Activated CD4-positive, alpha-beta T cell treated with anti-CD3 and anti-CD28 coated beads, Interleukin-2, amount 50 U/mL, for 1 hour (primary cell): ENCODE results near the gene VPS8.
A peak's percentile ranks its signal among the peaks of the same experiment; 100 is the strongest.

ENCODE experiments used
- DNase-seq: peaks from one replicate; pipeline ENCODE4 v3.0.0-alpha.2; 2020

Gene VPS8, protein sequence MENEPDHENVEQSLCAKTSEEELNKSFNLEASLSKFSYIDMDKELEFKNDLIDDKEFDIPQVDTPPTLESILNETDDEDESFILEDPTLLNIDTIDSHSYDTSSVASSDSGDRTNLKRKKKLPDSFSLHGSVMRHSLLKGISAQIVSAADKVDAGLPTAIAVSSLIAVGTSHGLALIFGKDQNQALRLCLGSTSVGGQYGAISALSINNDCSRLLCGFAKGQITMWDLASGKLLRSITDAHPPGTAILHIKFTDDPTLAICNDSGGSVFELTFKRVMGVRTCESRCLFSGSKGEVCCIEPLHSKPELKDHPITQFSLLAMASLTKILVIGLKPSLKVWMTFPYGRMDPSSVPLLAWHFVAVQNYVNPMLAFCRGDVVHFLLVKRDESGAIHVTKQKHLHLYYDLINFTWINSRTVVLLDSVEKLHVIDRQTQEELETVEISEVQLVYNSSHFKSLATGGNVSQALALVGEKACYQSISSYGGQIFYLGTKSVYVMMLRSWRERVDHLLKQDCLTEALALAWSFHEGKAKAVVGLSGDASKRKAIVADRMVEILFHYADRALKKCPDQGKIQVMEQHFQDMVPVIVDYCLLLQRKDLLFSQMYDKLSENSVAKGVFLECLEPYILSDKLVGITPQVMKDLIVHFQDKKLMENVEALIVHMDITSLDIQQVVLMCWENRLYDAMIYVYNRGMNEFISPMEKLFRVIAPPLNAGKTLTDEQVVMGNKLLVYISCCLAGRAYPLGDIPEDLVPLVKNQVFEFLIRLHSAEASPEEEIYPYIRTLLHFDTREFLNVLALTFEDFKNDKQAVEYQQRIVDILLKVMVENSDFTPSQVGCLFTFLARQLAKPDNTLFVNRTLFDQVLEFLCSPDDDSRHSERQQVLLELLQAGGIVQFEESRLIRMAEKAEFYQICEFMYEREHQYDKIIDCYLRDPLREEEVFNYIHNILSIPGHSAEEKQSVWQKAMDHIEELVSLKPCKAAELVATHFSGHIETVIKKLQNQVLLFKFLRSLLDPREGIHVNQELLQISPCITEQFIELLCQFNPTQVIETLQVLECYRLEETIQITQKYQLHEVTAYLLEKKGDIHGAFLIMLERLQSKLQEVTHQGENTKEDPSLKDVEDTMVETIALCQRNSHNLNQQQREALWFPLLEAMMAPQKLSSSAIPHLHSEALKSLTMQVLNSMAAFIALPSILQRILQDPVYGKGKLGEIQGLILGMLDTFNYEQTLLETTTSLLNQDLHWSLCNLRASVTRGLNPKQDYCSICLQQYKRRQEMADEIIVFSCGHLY (N-terminal part only)

DNA sequence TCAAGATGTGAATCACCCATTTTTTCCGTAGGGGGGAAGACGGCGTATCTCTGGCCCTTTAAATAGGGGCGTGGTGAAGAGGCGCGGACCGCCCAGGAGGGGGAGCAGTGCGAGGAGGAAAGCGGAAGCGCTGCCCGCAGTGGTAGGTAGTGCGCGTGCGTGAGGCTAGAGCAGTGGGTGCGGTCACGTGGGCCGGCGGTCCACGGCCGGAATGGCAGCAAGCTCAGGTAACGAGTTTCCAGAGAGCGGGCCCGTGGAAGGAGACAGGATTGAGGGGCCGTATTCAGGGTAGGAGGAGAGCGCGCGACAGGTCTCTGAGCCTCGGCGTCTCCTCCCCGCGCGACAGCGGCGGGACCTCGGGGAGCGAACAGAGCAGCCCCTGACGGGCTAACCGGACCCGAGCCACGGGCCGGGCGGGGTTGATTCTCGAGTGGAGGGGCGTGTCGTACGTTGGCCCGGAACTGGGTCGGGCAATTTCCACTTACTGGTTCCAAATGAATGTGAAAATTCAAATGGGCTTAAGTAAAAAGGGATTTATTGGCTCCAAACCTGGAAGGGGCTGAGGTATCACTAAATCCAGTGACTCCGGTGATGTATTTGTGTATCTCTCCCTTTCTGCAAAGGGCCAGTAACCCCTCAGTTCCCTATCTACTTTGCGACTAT is at the start of gene VPS8:
VPS8 (plus strand) TSS at position 168 of the 663 bp plus-strand sequence. CDS start 12,467 bp downstream, outside the sequence.
- peak; percentile 96 for DNase-seq

DNA sequence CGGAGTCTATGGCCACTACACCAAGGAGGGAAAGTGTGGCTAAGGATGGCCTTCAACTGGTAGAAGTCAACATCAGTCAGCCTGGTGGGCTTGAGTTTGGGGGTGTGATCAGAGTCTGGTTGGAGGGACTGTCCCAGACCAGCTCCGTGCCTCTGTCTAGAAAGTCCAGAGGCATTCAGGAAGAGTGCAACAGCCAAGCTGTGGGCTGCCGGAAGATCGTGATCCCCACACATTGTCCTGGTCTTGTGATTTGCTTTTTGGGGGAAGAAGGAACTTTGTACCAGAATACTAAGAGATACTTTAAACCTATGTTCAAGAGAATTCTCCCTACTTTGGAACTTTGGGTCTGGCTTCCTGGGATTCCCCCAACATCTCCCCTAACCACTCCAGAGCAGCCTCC is 47.8 kb upstream of the VPS8 start:
- DNase-seq = no peak

DNA sequence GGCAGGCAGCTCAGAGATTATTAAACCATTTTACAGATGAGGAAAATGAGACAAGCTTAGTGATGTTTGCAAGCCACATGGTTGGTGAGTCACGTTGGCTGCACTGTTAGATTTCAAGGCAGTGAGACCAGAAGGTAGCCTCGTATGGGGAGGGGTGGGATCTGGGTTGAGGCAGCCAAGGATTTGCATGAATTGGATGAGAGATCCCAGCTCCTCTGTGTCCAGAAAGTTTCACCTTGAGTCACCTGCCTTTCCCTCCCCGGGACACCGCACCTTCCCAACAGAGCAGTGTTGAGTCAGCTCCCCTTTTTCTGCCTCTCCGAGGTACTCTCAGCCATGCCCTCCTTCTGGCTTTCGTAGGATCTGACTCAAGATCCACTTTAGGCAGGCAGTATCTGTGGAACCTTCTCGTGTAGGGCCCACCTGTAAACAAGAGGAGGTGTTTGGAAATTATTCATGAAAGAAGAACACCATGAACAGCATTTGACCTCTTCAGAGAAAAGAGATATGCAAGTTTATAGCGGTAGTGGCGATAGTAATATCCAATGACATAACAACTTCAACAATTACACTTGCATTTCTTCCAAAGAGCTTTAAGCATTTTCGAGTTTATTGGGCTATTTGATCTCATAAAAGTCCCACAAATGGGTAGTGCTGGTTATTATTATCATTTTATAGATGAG is 46.8 kb upstream of the VPS8 start:
- DNase-seq = no peak

DNA sequence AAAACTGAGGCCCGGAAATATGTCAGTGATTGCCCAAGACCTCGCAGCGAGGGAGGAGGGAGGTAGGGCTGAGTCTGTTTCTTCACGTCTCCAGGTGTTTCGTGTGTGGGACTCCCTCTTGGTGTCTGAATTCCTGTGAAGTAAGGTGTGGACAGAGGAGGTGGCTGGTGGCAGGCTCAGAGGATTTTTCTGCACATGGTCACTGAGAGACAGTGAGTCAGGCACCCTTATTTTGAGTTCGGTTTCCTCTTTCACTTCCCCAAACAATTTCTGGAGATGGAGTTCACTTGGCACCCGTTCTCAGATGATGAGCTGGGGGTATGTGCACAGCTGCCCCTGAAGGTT is 46.3 kb upstream of the VPS8 start:
- DNase-seq = no peak

DNA sequence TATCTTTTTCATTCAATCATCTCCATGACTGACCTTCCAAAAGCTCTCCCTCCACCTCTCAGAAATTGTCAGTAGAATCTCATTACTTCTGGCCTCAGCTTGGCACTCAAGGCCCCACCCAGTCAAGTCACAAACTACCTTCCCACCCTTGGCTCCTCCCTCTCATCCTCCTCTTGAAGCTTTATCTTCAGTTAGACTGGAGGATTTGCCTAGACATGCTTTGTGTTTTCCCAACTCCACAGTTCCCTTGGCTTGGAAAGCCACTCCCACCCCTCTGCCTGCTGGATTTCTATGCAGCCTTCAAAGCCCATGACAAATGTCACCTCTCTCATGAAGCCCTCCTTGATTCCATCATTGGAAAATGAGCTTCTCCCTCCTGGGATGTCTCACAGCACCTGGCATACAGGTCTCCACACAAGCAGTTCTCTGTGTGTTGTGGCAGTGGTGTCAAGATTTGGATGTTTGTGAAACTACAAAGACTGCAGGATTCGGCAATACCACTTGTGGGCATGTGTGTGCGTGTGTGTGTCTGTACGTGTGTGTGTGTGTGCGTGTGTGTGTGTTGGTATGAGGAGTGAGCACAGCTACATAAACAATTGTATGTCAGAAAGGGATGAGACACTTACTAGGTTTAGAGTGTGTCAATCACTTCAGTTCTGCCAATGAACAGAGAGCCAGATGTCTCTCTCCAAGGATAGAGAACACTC is 45.3 kb upstream of the VPS8 start:
- DNase-seq = no peak

DNA sequence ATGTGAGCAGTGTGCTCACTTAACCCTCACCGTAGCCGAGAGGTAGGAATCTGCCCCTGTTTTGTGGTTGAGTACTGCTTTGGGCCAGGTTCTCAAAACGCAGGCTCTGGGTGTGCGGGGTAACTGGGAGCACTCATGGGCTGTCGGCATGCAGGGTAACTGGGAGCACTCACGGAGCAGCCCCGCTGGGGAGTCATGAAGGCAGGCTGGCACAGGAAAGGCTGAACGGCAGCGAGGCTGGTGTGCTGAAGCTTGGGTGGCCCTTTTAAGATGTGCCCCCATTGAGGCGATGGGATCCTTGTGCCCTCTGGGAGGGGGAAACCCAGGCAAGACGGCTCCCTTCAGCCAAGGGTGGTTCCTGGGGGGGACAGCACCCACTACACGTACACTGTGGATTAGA is 44.6 kb upstream of the VPS8 start:
- DNase-seq = no peak

DNA sequence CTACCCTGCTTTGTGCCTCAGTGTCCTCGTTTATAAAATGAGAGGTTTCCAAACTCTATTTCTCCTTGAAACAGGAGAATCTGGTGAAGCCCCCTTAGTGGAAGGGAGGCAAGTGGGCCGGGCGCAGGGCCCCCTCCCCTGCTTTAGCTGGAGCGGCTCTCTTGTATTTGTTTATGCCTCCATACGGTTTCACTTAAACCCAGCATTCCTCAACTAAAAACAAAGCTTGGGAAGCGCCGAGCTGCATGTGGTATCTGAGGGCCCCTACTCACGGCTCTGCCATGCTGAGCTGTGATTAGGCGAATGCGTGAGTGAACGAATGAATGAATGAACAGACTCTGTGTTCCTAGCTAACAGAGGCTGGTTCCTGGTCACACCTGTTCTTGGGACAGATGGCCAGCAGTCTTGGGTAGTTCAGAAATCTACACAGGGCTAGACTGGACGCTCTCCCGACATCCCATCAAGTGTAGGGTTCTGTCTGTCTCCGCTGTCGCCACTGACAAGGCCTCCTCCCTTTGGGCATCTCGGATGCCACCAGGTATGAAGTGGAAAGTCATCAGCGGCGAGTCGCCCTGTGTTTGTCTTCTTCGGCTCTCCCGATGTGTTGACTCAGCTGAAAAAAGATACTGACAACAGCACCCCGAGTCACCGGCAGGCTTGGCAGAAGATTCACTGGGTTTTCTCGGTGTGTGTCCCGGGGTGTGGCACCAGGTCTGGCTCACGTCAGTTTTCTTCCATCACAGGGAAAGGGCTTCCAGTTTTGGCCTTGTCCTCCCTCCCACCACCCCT is 42.4 kb upstream of the VPS8 start:
- no peak for DNase-seq

DNA sequence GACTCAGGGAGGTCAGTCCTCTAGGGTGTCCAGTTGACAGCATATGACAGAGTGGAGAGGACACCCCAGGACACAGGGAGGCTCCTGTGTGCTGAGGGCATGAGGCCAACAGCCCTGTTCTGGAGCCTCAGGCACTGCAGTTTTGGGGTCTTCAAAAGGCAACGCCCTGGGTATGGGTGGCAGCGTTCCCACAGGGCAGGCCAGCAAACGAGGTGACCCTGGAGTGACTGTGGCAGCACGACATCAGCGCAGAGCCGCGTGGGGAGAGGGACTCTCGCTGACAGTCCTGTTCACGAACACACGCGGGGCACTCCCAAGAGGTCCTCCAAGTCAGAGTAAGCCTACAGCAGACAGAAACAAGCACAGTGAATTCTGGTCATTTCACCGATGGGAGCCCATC is 41.4 kb upstream of the VPS8 start:
- no peak for DNase-seq

DNA sequence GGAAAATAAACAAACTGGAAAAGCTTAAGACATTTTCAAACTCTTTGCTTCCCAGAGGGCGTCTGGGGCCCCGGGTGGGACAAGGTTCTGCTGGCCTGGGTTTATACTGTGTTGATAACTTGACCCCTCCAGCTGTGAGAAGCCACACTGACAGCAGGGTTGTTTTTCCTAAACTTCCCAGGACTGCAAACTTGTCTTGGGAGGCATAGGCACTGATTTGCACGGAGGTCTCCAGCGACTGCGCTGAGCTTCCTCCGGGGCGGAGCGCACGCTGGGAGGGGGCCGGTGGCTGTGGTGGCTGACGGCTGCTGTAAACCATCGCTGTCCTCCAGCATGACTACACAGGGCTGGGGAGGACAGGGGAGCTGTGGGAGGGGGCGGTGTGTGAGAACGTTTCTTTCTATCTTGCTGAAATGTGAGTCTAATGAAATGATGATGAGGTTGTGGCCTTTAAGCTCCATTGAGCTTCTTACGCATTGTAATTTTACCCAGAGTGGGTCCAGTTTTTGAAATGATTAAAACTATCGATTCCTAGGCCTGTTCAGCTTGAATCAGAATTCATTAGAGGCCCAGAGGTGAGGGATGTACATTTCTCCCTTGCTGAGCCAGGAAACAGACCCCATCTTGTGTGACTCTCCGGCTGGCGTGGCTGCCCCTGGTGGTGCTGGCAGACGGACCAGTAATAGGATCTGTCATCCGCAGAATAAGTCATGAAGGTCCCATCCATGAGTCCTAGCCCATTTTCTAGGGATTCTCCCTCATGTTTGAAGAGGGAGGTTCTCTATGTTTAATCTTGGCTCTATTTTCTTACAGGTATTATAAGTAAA is 40.5 kb upstream of the VPS8 start:
- no peak for DNase-seq

DNA sequence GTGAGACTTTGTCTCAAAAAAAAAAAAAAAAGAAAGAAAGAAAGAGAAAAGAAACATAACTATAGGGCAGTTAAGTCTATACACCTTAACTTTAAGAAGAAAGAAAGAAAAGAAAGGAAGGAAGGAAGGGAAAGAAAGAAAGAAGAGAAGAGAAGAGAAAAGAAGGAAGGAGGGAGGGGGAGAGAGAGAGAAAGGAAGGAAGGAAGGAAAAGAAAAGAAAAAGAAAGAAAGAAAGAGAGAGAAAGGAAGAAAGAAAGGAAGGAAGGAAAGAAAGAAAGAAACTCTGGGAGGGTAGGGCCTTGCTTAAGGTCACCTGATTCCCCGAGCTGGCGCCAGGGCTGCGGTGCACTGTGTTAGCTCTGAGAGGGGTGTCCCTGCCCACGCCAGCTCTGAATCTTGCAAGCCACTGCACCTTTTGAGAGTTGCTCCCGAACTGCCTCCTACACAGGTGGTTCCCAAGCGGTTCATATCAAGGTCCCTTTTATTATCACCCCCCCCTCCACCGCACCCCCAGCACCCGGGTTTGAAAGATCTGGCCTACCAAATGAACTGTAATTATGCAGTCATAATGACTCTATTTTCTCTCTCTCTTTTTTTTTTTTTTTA is 39.2 kb upstream of the VPS8 start:
- DNase-seq = no peak

DNA sequence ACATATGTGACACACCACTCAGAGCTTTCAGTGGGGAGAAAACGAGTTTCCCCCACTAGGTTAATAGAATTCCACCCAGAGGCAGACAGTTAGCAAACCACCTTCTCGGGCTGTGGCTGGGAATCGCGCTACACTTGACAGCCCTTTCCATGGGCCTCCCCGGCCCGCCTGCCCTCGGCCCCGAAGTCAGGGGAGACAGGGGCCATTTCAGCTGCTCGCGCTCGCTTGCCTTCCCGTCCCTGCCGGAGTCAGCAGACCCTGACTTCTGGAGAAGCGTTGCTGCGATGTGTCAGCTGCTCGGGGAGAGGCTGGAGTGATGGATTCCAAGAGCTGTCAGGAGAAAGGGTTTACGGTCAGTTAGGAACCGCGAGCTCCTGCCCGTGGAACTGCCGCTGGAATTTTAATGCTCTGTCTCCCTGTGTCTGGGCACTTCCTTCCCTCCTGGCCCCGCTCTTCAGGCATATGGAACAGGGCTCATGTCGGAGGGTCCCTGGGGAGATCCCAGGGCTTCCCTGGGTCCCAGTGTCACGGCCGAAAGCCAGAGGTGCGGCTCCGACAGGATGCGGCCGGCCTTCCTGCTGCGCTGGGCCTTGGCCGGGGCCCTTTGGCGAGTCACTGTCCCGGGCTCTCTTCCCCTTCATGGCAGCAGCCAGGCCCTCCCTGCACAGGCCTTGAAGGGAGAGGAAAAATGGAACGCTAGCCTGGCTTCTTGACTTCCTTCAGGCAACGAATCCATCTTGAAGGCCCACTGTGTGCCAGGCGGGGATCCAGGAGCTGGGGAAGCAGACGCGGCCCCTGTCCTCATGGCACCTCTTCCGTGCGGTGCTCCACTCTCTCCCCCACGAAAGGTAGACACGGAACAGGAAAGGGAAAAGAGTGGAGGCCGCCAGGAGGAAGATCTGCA is 38.4 kb upstream of the VPS8 start:
- DNase-seq = no peak

DNA sequence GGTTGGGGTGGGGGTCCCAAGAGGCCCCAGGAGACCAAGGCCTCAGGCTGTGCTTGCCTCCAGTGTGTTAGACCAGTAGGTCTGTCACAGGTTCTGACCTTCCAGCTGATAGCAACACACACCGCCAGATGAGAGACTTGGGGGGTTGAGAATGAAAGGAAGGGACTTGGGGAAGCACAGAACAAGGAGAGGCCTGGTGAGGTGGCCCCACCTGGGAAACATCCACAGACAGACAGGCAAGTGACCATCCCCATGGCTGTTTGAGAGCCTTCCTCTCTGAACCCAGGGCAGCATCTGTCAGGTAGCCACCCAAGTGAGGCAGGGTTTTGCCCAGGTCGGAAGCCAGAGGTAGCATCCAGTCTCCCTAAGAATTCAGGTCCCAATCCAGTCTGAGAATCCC is 35.0 kb upstream of the VPS8 start:
- no peak for DNase-seq

DNA sequence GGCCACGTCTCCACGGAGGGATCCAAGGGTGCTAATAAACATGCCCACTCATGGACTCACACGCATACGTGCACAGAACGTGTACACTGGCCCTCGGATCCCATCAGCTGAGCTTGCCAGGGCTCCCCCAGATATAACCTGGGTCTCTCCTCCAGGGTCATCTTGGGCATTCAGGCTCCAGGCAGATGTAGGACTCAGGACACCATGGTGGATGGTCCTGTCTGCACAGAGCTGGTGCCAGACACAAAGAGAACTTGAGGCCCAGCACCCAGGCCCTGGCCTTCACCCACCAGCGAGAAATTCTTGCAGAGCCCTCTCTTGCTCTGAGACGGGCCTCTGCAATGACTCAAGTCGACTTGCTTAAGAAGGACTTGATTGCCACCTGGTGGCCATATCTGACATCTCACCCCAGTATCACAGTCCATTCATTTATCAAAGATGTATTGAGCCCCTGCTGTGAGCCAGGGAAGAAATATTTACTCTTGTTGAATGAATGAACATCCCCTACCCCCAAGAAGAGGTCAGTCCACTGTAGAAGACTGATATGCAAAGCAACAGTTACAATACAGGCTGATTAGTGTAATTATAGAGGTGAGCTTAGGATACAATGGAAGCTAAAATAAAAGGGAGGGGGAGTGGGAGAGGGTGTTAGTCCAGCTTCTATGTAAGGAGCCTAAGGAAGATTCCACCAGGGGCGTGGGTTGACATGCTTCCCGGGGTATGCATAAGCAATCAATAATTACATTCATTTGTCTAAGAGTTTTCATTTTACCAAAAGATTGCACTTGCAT is 34.2 kb upstream of the VPS8 start:
- peak; percentile 79 for DNase-seq

DNA sequence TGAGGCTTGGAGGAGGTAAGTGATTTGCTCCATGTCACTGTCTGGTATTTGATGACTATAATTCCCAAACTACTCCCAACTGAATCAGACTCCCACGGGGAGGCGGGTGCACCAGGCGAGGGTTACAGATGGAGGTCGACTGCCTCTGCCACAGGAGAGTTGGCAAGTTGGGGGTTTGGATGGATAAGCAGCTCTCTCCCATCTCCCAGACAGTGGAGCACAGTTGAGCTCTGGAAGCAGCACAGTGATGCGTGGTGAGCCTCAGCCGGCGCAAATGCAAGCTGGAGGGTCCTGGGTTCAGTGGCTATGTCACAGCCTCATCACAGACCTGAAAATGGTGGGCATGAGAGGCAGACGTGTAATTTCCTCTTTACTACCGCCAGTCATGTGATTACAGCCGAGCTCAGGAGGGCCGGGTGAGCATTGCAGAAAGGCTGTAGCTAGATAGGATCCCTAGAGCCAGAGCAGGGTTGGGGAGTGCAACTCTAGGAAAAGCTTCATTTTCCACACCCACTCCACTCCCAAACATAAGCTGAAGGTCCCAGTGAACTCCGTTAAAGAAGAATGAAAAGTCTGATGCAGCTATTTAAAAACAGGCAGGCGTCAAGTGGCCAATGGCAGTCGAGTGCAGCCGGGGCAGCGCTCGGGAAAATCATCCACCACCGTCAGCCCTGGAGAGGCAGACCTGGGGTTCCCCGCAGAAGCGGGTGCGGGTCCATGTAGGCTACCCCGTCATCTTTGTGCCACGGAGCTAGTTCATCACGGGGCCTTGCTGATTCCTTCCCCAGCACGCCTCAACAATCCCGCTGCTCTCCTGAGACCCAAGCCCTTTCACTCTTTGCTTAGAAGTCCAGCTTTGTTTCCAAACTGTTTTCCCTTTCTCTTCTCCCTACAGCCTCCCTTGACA is 33.3 kb upstream of the VPS8 start:
- DNase-seq = no peak

DNA sequence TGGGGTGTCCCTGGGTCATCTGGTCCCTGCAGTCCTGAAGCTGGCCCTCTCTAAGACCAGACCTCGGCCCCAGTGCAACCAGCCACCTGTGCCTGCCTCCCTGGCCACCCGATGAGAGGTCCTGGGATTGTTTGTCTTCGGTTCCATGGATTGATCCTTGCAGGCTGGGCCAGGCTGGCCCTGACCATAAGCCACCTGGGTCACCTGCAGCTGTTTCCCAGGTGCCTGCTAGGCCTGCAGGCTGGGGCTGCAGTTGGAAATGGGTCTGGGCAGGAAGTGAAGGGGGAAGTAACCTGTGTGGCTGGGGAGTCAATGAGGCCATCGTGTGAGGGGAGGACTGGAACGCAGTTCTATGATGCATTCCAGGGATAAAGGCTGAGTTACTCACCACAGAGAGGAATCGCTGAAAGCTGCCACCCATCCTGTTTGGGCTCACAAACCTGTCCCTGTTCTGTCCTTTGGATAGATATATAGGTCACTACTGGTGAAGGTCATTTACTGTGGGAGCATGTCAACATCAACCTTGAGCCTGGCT is 30.9 kb upstream of the VPS8 start:
- no peak for DNase-seq

DNA sequence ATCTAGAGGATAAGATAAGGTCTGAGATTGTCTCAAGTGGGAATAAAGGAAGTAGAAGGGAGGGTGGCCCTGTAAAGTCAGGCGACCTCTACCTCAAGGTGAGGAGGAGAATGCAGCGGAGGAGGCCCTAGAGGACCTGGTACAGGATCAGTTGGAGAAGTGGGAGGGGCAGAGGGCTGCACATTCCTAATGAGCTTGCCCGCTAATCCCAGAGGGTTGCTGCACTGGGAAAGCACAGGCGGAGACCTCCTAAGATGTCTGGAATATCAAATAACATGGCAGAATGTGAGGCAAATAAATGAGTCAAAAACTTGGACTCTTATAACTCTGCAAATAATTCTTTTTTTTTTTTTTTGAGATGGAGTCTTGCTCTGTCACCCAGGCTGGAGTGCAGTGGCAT is 30.2 kb upstream of the VPS8 start:
- no peak for DNase-seq
